Measurements from ENCODE around the gene CD53.

CD53 gene

GRCh38 chr1:110877776-110878175 is 4.8 kb downstream of the CD53 start:
- no peak for TF ChIP-seq CTCF (conservative IDR thresholded peaks at IDR 0.05)
- TF ChIP-seq ZFX (IDR thresholded peaks at IDR 0.05) = no peak
- H3K27ac ChIP-seq = no peak overlapping the region

DNA sequence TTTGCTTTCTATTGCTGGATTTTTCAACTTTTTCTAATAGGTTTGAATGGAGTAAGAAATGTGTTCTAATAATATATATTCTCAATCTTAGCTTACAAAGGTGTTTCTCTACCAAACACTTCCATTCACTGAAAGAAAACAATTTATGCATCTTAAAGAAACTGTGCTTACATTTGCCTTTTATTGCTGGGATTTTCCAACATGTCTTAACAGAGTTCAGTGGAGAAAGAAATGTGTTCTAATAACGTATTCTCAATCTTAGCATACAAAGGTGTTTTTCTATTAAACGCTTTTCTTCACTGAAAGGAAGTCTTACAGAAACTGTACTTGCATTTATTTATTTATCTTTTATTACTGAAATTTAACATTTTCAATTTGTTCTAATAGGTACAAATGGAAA is 5.6 kb downstream of the CD53 start:
- TF ChIP-seq ZFX (IDR thresholded peaks at IDR 0.05) (no peak), CTCF (conservative IDR thresholded peaks at IDR 0.05) (no peak)

GRCh38 chr1:110878993-110879392 is 6.0 kb downstream of the CD53 start:
- no peak overlapping the region for H3K27ac ChIP-seq

More for the DNA sequence above, 5.6 kb downstream of the CD53 start:
- no peak overlapping the region for H3K27ac ChIP-seq

GRCh38 chr1:110879758-110880606 is 7.0 kb downstream of the CD53 start:
- TF ChIP-seq CTCF (conservative IDR thresholded peaks at IDR 0.05) (no peak), ZFX (IDR thresholded peaks at IDR 0.05) (no peak)
- H3K27ac ChIP-seq = no peak overlapping the region

More at GRCh38 chr1:110878993-110879392, 6.0 kb downstream of the CD53 start:
- no peak for TF ChIP-seq CTCF (conservative IDR thresholded peaks at IDR 0.05)
- no peak for TF ChIP-seq ZFX (IDR thresholded peaks at IDR 0.05)

DNA sequence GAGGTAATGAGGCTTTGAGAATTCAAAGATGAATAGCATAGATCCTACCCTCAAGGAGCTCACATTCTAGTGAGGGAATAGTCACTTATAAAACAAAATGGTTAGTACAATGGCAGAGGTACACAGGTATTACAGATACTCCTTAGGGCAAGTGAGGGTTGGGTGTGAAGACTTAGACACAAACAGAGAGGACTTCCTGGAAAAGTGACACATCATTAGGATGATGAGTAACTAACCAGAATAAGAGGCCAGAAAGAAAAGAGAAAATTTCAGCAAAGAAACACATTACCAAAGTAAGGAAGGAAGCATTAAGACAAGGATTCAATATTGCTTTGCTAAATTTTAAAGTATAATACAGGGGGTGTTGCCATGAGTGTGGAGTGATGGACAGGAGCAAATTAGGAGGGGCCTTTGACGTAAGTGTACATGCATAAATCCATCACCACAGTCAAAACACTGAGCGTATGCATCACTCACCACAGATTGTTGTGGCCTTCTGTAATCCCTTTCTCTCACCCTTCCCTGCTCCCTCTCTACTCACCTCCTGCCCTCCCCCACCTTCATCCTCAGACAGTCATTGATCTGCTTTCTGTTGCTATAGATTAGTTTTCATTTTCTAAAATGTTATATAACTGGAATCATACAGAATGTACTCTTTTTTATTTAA is 7.9 kb downstream of the CD53 start:
- TF ChIP-seq ZFX (IDR thresholded peaks at IDR 0.05) = no peak
- TF ChIP-seq CTCF (conservative IDR thresholded peaks at IDR 0.05) = no peak
- H3K27ac ChIP-seq = no peak overlapping the region

- TF ChIP-seq CTCF (conservative IDR thresholded peaks at IDR 0.05) (no peak), ZFX (IDR thresholded peaks at IDR 0.05) (no peak)
- no peak overlapping the region for H3K27ac ChIP-seq
Measured at GRCh38 chr1:110888049-110888448, 15.1 kb downstream of the CD53 start.

DNA sequence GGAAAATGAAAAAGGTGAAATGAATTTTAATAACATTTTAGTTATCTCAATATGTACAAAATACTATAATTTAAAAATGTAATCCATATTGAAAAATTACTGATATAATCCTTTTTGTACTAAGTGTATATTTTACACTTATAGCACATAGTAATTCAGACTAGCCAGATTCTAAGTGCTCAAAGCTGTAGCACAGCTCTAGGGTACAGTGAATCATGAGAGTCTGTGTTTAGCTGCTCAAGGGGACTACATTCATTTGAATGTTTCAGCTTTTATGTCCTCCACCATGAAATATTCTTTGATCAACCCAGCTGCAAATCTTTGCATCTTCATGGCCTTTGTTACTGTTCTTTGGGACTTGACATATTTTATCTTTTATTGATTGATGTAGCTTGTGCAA is 15.7 kb downstream of the CD53 start:
- no peak for TF ChIP-seq ZFX (IDR thresholded peaks at IDR 0.05)
- TF ChIP-seq CTCF (conservative IDR thresholded peaks at IDR 0.05) = no peak
- H3K27ac ChIP-seq = no peak overlapping the region

All from C4-2B (cell line).